Measurements from ENCODE around the gene KIAA0825.

GRCh38 chr5:94618493-94619328, at the start of gene KIAA0825, which contains the start of gene SLF1:
- no peak for TF ChIP-seq CTCF (IDR thresholded peaks at IDR 0.05)
- TF ChIP-seq POLR2A (IDR thresholded peaks at IDR 0.05), result peak in 1 of 2 donors; percentile 51
